Measurements from ENCODE around the gene DUSP2.

The DUSP2 gene

DNA sequence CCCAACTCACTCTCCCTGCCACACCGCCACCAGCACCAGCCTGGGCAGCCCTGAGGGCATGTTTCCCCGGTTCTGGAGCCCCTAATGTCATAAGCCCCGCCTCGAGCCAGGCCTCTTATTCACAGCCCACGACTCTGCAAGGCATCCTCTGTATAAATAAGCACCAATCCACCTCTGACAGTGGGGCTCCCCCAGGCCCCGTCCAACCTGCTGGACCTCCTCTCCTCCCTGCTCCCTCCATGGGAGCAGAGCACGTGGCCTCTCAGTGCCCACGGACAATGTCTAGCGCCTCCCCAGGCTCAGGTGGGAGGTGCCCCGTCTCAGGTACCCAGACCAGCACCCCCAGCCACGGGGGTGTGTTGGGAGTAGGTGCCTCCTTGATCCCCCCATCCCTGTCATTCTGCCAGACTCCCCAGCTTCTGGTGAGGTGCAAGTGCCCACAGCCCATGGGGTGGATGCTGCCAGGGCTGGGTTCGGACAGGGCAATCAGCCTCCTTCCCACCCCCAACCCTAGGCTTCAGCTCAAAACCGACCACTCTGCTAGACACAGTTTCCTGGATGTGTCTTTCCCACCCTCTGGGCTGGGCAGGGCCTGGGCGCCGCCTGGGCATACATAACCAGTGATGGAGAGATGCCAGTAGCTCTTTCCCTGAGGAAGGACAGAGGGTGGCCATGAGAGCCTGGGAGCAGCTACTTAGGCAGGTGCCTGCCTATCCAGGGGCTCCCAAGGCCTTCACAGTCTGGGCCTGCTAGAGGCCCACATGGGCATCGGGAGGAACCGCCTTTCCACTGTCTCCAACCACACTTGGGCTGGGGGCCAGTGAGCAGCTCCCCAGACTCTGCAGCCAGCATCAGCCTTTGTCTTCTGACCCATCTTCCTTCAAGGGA, 27.3 kb downstream of the DUSP2 start:
- H3K4me3 ChIP-seq (replicated peaks; ENCODE audit: low read depth, low read length) = no peak overlapping the region
- TF ChIP-seq CTCF (IDR thresholded peaks at IDR 0.05; ENCODE audit: low read depth, low read length, missing control alignments) = no peak
- no peak for DNase-seq (ENCODE audit: extremely low read depth, low read depth)

GRCh38 chr2:96116879-96117533, 28.2 kb downstream of the DUSP2 start:
- TF ChIP-seq CTCF (IDR thresholded peaks at IDR 0.05; ENCODE audit: low read depth, low read length, missing control alignments) = peak; percentile 54
- peak overlapping the region; percentile 7; the same call in 1 of the 2 replicates for H3K4me3 ChIP-seq (replicated peaks; ENCODE audit: low read depth, low read length)
- no peak for DNase-seq (ENCODE audit: extremely low read depth, low read depth)

DNA sequence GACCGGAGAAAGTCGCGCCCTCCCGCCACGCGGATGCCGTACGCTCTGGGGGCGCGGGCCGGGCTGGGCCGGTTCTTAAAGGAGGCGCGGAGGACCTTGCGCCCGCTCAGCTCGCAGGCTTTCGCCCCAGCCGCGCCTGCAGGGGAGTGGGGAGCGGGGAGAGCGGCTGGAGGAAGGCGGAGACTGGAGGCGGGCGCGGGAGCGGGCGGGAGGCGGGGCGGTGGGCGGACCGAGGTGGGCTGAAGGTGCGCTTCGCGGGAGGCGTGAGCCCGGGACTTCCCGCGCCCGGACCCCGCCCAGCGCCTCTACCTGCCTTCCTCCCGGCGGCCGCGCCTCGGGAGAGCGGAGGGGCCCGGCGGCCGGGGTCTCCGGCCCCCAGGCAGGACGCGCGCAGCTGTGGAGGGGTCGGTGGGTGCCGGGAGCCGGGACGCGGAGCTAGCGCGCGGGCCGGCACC, 28.8 kb downstream of the DUSP2 start, which contains the start of gene ADRA2B:
ADRA2B (minus strand) TSS at position 148 of the 455 bp plus-strand sequence. CDS start 422 bp downstream, outside the sequence.
- H3K4me3 ChIP-seq (replicated peaks; ENCODE audit: low read depth, low read length) = peak within 1 kb of the TSS; percentile 7; the same call in 1 of the 2 replicates
- no peak for DNase-seq (ENCODE audit: extremely low read depth, low read depth)

GRCh38 chr2:96115631-96116423, 29.4 kb downstream of the DUSP2 start:
- TF ChIP-seq CTCF (IDR thresholded peaks at IDR 0.05; ENCODE audit: low read depth, low read length, missing control alignments) = no peak
- peak overlapping the region; percentile 7; the same call in 1 of the 2 replicates for H3K4me3 ChIP-seq (replicated peaks; ENCODE audit: low read depth, low read length)
- DNase-seq (ENCODE audit: extremely low read depth, low read depth) = no peak

More for the DNA sequence above, 28.8 kb downstream of the DUSP2 start, which contains the start of gene ADRA2B:
- no peak for TF ChIP-seq CTCF (IDR thresholded peaks at IDR 0.05; ENCODE audit: low read depth, low read length, missing control alignments)

DNA sequence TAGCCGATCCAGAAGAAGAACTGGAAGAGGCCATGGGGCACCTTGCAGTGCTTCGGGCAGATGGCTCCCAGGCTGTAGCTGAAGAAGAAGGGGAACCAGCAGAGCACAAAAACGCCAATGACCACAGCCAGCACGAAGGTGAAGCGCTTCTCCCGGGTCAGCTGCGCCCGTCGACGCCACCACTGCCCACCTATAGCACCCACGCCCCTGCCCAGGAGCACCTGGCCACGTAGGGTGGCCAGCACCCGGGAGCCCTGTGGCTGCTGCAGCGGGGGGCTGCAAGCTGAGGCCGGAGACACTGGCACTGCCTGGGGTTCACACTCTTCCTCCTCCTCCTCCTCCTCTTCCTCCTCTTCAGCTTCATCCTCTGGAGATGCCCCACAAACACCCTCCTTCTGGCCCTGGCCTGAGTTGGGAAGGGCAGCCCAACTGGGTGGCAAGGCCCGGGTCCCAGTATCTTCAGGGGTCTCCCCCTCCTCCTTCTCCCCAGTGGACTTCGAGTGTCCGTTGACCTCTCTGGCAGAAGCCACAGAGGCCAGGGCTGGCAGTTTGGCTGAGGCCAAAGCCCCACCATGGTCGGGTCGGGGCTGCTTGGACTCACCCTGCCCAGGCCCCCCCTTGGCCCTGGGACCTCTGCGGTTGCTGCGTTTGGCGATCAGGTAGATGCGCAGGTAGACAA, 30.2 kb downstream of the DUSP2 start:
- TF ChIP-seq CTCF (IDR thresholded peaks at IDR 0.05; ENCODE audit: low read depth, low read length, missing control alignments) = no peak
- H3K4me3 ChIP-seq (replicated peaks; ENCODE audit: low read depth, low read length) = no peak overlapping the region
- no peak for DNase-seq (ENCODE audit: extremely low read depth, low read depth)

GRCh38 chr2:96114546-96114902, 30.7 kb downstream of the DUSP2 start:
- no peak for TF ChIP-seq CTCF (IDR thresholded peaks at IDR 0.05; ENCODE audit: low read depth, low read length, missing control alignments)
- H3K4me3 ChIP-seq (replicated peaks; ENCODE audit: low read depth, low read length) = no peak overlapping the region
- DNase-seq (ENCODE audit: extremely low read depth, low read depth) = no peak

All from HFF-Myc (cell line).